T-cell (primary cell): ENCODE results near the gene RERE. TPM values are rescaled to one million over a fixed set of nuclear protein-coding genes. Genes with fewer than 3 reads are reported as not detected.

ENCODE experiments used
- ATAC-seq, 4 experiments: fragments of 200-7000 bp in 3 of 4; fragments of 150-1000 bp in 1 of 4; cut with Tn5 transposase; replicated peaks in 1 of 4; 1 replicate in 3 of 4; 2 replicates in 1 of 4; pipeline ENCODE4 v1.10.0; 2021; ENCODE audit warnings: moderate library complexity in 3 of 4, mild to moderate bottlenecking in 2 of 4, moderate number of reproducible peaks in 1 of 4
- CTCF ChIA-PET, 2 donors: fragments of 300-600 bp; sonication (Branson Sonifier 250); formaldehyde crosslinking; loops; one replicate each; lab custom pipeline; 2022; ENCODE audit warnings: antibody characterized with exemption in 2 of 2; lab: Charles Lee
- POLR2A ChIA-PET, 2 donors: fragments of 300-600 bp; sonication (Branson Sonifier 250); formaldehyde crosslinking; loops; one replicate each; lab custom pipeline; 2022; ENCODE audit warnings: antibody characterized with exemption in 2 of 2; lab: Charles Lee
- DNase-seq, 35 experiments: peaks; one replicate each; pipeline versions ENCODE4 v3.0.0 to v3.0.0-alpha.2; 2013 to 2023
- H3K27ac ChIP-seq: one replicate; pipeline ENCODE4 v1.5.1; 2013; ENCODE audit warnings: low read length
- H3K27me3 ChIP-seq, 2 experiments: replicated peaks in 1 of 2; 1 replicate in 1 of 2; 2 replicates in 1 of 2; pipeline versions ENCODE4 v1.6.1 to v1.7.0; 2013; ENCODE audit warnings: low read length in 1 of 2, mixed read lengths in 1 of 2; ENCODE audit not compliant: control insufficient read depth in 2 of 2, insufficient read depth in 2 of 2; ENCODE audit errors: extremely low read depth in 1 of 2
- H3K36me3 ChIP-seq, 2 donors: 1 replicate in 1 of 2; 2 replicates in 1 of 2; pipeline versions ENCODE4 v1.6.1 to v1.7.0; 2013; ENCODE audit warnings: low read length in 1 of 2; ENCODE audit not compliant: control insufficient read depth in 2 of 2, insufficient read depth in 1 of 2; ENCODE audit errors: extremely low read depth in 1 of 2
- H3K4me1 ChIP-seq, 2 experiments: 1 replicate in 1 of 2; 2 replicates in 1 of 2; pipeline versions ENCODE4 v1.6.1 to v1.7.0; 2013; ENCODE audit warnings: low read length in 2 of 2, mixed read lengths in 1 of 2; ENCODE audit not compliant: insufficient read depth in 2 of 2, control insufficient read depth in 1 of 2; ENCODE audit errors: extremely low read depth in 1 of 2
- H3K4me3 ChIP-seq, 2 donors: 1 replicate in 1 of 2; 2 replicates in 1 of 2; pipeline versions ENCODE4 v1.5.1 to v1.7.0; 2013; ENCODE audit warnings: mild to moderate bottlenecking in 2 of 2, low read length in 1 of 2, moderate library complexity in 1 of 2; ENCODE audit not compliant: control insufficient read depth in 1 of 2; ENCODE audit errors: extremely low read depth in 1 of 2
- H3K9me3 ChIP-seq: 2 replicates; pipeline ENCODE4 v1.7.0; 2013
- H3K27ac Mint-ChIP-seq, 2 donors: one replicate each; pipeline ENCODE4 v1.8.0; 2020 to 2021; ENCODE audit warnings: mild to moderate bottlenecking in 2 of 2, mixed read lengths in 2 of 2
- H3K27me3 Mint-ChIP-seq, 2 donors: one replicate each; pipeline ENCODE4 v1.8.0; 2021 to 2022; ENCODE audit warnings: mixed read lengths in 2 of 2
- H3K36me3 Mint-ChIP-seq: one replicate; pipeline ENCODE4 v1.8.0; 2021; ENCODE audit warnings: mixed read lengths
- H3K4me1 Mint-ChIP-seq, 3 donors: one replicate each; pipeline ENCODE4 v1.8.0; 2020 to 2022; ENCODE audit warnings: mixed read lengths in 3 of 3, mild to moderate bottlenecking in 1 of 3
- H3K4me3 Mint-ChIP-seq, 3 donors: one replicate each; pipeline ENCODE4 v1.8.0; 2020 to 2022; ENCODE audit warnings: mild to moderate bottlenecking in 3 of 3, mixed read lengths in 3 of 3, moderate library complexity in 3 of 3
- H3K9me3 Mint-ChIP-seq, 3 donors: one replicate each; pipeline ENCODE4 v1.8.0; 2020 to 2022; ENCODE audit warnings: mixed read lengths in 3 of 3
- WGBS: methylation state at CpG from one replicate; pipeline ENCODE4 v1.1.5; 2013; ENCODE audit warnings: missing lambda C conversion rate; ENCODE audit not compliant: insufficient coverage; 5-methylcytosine and 5-hydroxymethylcytosine counted together
- total RNA-seq, 35 experiments: library from RNA in 6 of 35; stranded (reverse) in 6 of 35; fragments of 120-200 nt in 1 of 35; gene quantifications; one replicate each; pipeline versions ENCODE4 v1.2.1 to v1.2.4 and lab custom pipeline; 2013 to 2026

The RERE gene
- total RNA-seq, 5 donors from 2014 or later (not counting 1 experiment from before 2014, with no cell fraction given): 85.1 to 116 (median 103) TPM

DNA sequence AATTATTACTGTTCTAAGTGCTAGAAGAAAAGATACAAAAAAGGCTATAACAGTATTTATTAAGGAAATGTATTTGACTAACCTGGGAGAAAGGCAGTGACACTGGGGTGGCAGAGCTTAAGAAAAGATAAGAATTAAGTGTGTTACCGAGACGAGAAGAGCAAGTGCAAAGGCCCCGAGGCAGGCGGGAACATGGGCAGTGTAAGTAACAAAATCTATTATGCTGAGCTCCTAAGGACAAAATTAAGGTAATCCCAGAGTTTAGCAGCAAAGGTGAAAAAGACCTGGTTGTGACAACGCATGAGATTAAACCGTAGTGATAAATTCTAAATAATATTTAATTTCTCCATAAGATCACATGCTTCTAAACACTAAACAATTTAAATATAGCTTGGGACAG is 167.6 kb downstream of the RERE start:
- Histone ChIP-seq H3K4me1 (peaks cover 8% of the 10 kb centered on the region in 2 experiments), H3K9me3 (no peaks in the 10 kb centered on the region), H3K27ac (no peak overlapping the region), H3K27me3 (no peaks in the 10 kb centered on the region), H3K4me3 (no peak overlapping the region), H3K36me3 (no peaks in the 10 kb centered on the region)
- no peaks in the 10 kb centered on the region for H3K27me3 Mint-ChIP-seq
- H3K9me3 Mint-ChIP-seq: no peaks in the 10 kb centered on the region
- peaks cover 24% of the 10 kb centered on the region for H3K36me3 Mint-ChIP-seq
- ChIA-PET POLR2A (interaction anchor here in 1 of 2 donors (0.6 kb wide), 1 partner anchor 9 kb away, joined by 3 read pairs; no protein-coding TSS in a partner anchor), CTCF (interaction anchor here in 1 of 2 donors (0.6 kb wide), 1 partner anchor 45 kb away, joined by 3 read pairs; no protein-coding TSS in a partner anchor)
- H3K4me1 Mint-ChIP-seq: peaks cover 18 to 37% (median 21%) of the 10 kb centered on the region in 3 donors
- H3K27ac Mint-ChIP-seq: no peak overlapping the region
- ATAC-seq (no peak), DNase-seq (no peak)
- 100% methylated on average over 4 of the region's 6 CpGs for WGBS
- no peak overlapping the region for H3K4me3 Mint-ChIP-seq

DNA sequence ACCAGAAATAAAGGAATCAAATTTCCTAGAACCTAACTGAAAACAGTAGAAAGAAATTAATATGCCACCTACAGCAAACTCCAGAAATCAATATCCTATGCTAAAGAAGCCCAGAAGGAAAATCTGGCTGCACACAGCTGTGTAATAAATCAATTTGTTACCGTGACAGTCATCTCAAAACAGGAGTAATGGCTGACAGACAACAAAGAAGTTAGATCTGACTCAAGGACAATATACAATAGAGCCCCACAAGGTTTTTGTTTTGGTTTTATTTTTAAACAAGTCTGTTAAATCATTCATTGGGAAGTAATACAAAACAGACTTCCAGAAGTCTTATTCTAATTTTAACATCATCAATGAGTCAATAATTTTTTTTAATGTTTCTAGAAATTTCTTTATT is 168.4 kb downstream of the RERE start:
- Mint-ChIP-seq H3K27ac (no peak overlapping the region), H3K27me3 (no peaks in the 10 kb centered on the region), H3K36me3 (peaks cover 22% of the 10 kb centered on the region), H3K9me3 (no peaks in the 10 kb centered on the region), H3K4me1 (peaks cover 18 to 38% (median 21%) of the 10 kb centered on the region in 3 donors), H3K4me3 (no peak overlapping the region)
- no CpG with 5 or more reads among the region's 1 CpG for WGBS
- ATAC-seq: no peak
- no peaks in the 10 kb centered on the region for H3K36me3 ChIP-seq
- no peaks in the 10 kb centered on the region for H3K9me3 ChIP-seq
- H3K4me3 ChIP-seq: no peak overlapping the region
- no peak for DNase-seq
- no peak overlapping the region for H3K27ac ChIP-seq
- ChIA-PET CTCF (no interaction called here), POLR2A (no interaction called here)
- peaks cover 8% of the 10 kb centered on the region in 2 experiments for H3K4me1 ChIP-seq
- no peaks in the 10 kb centered on the region for H3K27me3 ChIP-seq

DNA sequence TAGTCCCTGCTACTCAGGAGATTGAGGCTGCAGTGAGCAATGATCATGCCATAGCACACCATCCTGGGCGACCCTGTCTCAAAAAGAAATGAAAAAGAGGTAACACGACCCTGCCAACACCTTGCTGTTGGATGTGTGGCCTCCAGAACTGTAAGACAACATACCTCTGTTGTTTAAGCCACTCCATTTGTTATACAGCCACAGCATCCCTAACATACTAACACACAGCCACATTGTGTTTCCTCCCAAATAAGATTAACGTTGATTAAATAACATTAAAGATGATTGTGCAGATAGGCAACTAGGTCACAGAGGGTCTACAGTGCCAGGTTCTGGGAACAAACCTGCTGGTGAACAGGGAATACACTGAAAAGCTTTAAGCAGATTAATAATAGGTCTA is 170.4 kb downstream of the RERE start:
- POLR2A ChIA-PET: no interaction called here
- 100% methylated on average over 1 of the region's 3 CpGs for WGBS
- H3K27ac ChIP-seq: no peak overlapping the region
- Mint-ChIP-seq H3K9me3 (no peaks in the 10 kb centered on the region), H3K36me3 (peaks cover 26% of the 10 kb centered on the region), H3K27ac (no peak overlapping the region), H3K4me3 (no peak overlapping the region), H3K27me3 (no peaks in the 10 kb centered on the region), H3K4me1 (peaks cover 12 to 31% (median 15%) of the 10 kb centered on the region in 3 donors)
- H3K4me3 ChIP-seq: no peak overlapping the region
- H3K9me3 ChIP-seq: no peaks in the 10 kb centered on the region
- H3K36me3 ChIP-seq: no peaks in the 10 kb centered on the region
- H3K27me3 ChIP-seq: no peaks in the 10 kb centered on the region
- ATAC-seq: no peak
- CTCF ChIA-PET: interaction anchor here in 1 of 2 donors (0.9 kb wide), 1 partner anchor 16 kb away, joined by 5 read pairs; no protein-coding TSS in a partner anchor
- peaks cover 7% of the 10 kb centered on the region in 2 experiments for H3K4me1 ChIP-seq
- DNase-seq: no peak

DNA sequence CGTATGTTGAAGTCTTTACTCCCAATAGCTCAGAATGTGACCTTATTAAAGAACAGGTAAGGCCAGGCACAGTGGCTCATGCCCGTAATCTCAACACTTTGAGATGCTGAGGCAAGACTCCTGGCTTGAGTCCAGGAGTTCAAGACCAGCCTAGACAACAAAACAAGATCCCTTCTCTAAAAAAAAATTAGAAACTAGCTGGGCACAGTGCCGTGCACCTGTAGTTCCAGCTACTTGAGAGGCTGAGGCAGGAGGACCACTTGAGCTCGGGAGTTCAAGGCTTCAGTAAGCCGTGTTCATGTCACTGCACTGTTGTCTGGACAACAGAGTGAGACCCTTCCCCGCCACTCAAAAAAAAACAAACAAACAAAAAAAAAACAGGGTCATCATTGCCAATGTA is 171.3 kb downstream of the RERE start:
- POLR2A ChIA-PET: no interaction called here
- no peaks in the 10 kb centered on the region for H3K27me3 Mint-ChIP-seq
- CTCF ChIA-PET: no interaction called here
- no peak overlapping the region for H3K27ac Mint-ChIP-seq
- Histone ChIP-seq H3K27me3 (no peaks in the 10 kb centered on the region), H3K27ac (no peak overlapping the region), H3K9me3 (no peaks in the 10 kb centered on the region), H3K4me3 (no peak overlapping the region), H3K36me3 (no peaks in the 10 kb centered on the region), H3K4me1 (peaks cover 0 to 5% of the 10 kb centered on the region in 2 experiments)
- no peaks in the 10 kb centered on the region for H3K9me3 Mint-ChIP-seq
- H3K4me1 Mint-ChIP-seq: peaks cover 4 to 23% (median 7%) of the 10 kb centered on the region in 3 donors
- ATAC-seq (no peak), DNase-seq (no peak)
- peaks cover 26% of the 10 kb centered on the region for H3K36me3 Mint-ChIP-seq
- WGBS: 96% methylated on average over 4 of the region's 6 CpGs
- no peak overlapping the region for H3K4me3 Mint-ChIP-seq

DNA sequence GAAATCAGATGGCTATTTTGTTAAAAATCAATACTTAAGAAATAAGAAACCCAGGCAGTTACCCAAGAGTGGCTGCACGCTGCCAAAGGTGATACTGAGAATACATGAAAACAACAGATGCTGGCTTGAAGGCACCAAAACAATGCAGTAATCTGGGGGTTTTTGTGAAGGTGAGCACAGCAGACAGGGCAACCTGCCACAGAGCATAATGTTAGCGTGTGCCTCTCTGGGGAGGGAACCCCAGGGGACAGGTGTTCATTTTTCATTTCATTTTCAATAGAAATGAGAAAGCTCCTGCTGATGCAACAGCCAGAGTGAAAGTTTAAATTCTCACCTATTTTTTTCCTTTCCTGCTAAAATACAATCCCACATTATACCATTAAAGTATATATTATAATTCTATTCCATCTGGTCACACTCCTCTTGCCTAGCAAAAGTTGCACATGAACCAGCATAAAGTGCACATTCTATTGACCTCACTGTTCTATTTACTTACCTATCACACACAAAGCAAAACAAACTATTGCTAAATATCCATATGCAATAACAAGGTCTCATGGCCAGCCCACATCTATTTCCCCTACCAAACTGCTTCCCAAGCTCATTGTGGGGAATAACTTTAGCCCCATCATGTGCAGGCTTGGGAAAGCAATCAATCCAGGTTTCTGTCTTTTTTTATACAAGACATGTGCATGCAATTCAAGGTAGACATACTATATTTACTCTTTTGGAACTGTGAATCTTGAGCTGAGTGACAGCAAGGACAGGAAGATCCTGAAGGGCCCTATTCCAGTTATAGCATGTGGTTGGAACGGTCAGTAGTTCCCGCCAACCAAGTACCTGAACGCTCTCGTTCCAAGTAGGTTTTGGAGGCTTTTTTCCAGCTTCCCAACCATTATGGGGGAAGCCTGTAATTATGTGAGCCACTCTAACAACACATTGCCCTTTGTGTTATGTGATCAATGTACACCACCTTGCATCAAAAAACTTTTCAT is 173.6 kb downstream of the RERE start:
- Mint-ChIP-seq H3K27ac (no peak overlapping the region), H3K9me3 (no peaks in the 10 kb centered on the region), H3K4me3 (no peak overlapping the region), H3K4me1 (peaks cover 2 to 17% (median 4%) of the 10 kb centered on the region in 3 donors), H3K36me3 (peaks cover 28% of the 10 kb centered on the region), H3K27me3 (no peaks in the 10 kb centered on the region)
- CTCF ChIA-PET: no interaction called here
- WGBS: no CpG with 5 or more reads among the region's 6 CpGs
- ATAC-seq (no peak), DNase-seq (no peak)
- Histone ChIP-seq H3K4me3 (no peak overlapping the region), H3K4me1 (peaks cover 0 to 2% of the 10 kb centered on the region in 2 experiments), H3K36me3 (no peaks in the 10 kb centered on the region), H3K9me3 (no peaks in the 10 kb centered on the region), H3K27ac (no peak overlapping the region), H3K27me3 (no peaks in the 10 kb centered on the region)
- POLR2A ChIA-PET: no interaction called here

DNA sequence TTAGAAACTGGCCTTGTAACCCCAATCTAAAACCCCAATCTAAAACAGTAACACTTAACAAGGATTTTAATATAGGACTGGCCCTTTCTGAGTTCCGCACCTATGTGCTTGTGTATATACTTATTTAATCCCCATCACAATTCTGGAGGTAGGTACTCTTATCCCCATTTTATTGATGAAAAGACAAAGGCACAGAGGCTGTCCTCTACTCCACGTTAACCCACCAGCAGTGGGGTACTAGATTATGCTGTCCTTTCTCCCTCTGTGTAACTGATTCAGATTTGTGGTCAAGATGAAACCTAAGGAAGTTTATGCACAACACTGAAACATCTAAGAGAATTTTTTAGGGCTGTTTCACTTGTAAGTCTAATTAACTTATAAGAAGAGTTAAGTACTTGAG is 175.3 kb downstream of the RERE start:
- Mint-ChIP-seq H3K36me3 (peaks cover 28% of the 10 kb centered on the region), H3K4me1 (peaks cover 0 to 8% (median 4%) of the 10 kb centered on the region in 3 donors)
- POLR2A ChIA-PET: interaction anchor here in 1 of 2 donors (0.7 kb wide), 1 partner anchor 318 kb away, joined by 5 read pairs; no protein-coding TSS in a partner anchor

More for the DNA sequence above, 175.3 kb downstream of the RERE start:
- CTCF ChIA-PET: no interaction called here
- H3K27ac ChIP-seq: no peak overlapping the region
- H3K4me3 Mint-ChIP-seq: no peak overlapping the region
- no peaks in the 10 kb centered on the region for H3K9me3 Mint-ChIP-seq
- ATAC-seq (no peak), DNase-seq (no peak)
- no peaks in the 10 kb centered on the region for H3K36me3 ChIP-seq
- no peak overlapping the region for H3K27ac Mint-ChIP-seq
- no peaks in the 10 kb centered on the region for H3K27me3 ChIP-seq
- no peaks in the 10 kb centered on the region for H3K27me3 Mint-ChIP-seq
- H3K4me1 ChIP-seq: peaks cover 0 to 2% of the 10 kb centered on the region in 2 experiments
- no CpG with 5 or more reads among the region's 2 CpGs for WGBS
- H3K4me3 ChIP-seq: no peak overlapping the region
- no peaks in the 10 kb centered on the region for H3K9me3 ChIP-seq
